Renal cortex interstitium (tissue), 11 donors: Measurements from ENCODE around the gene GRIP2. TPM values are rescaled to one million over a fixed set of nuclear protein-coding genes. Genes with fewer than 3 reads are reported as not detected.

ENCODE experiments used
- DNase-seq, 11 donors: peaks; one replicate each; pipeline ENCODE4 v3.0.0-alpha.2; 2013; ENCODE audit warnings: low read depth in 9 of 11, low spot score in 4 of 11; ENCODE audit errors: extremely low read depth in 1 of 11
- polyA plus RNA-seq, 3 donors: library from polyadenylated mRNA; unstranded; fragments of 120-200 nt; gene quantifications; one replicate each; pipeline ENCODE4 v1.2.1, GENCODE V29; 2013; ENCODE audit not compliant: insufficient read length in 3 of 3

GRIP2 gene
- polyA plus RNA-seq, 3 donors, result 1.2 to 2.2 (median 1.2) TPM

GRCh38 chr3:14494279-14494972, 45.7 kb downstream of the GRIP2 start:
- no peak for DNase-seq

GRCh38 chr3:14492948-14493881, 46.9 kb downstream of the GRIP2 start:
- DNase-seq, result no peak

- no peak for DNase-seq
Measured at GRCh38 chr3:14491396-14492190, 48.5 kb downstream of the GRIP2 start.

GRCh38 chr3:14490831-14491230, 49.3 kb downstream of the GRIP2 start:
- no peak for DNase-seq

GRCh38 chr3:14490255-14490654, 49.9 kb downstream of the GRIP2 start:
- DNase-seq, result no peak

- no peak for DNase-seq
Measured at GRCh38 chr3:14489641-14490040, 50.5 kb downstream of the GRIP2 start.

- DNase-seq, result no peak
Measured at GRCh38 chr3:14488286-14489041, 51.7 kb downstream of the GRIP2 start.

- no peak for DNase-seq
Measured at GRCh38 chr3:14487821-14488220, 52.3 kb downstream of the GRIP2 start.

GRCh38 chr3:14487086-14487485, 53.1 kb downstream of the GRIP2 start:
- DNase-seq, result no peak

GRCh38 chr3:14486460-14486859, 53.7 kb downstream of the GRIP2 start:
- DNase-seq, result no peak

GRCh38 chr3:14485981-14486380, 54.2 kb downstream of the GRIP2 start:
- DNase-seq, result no peak

- DNase-seq, result no peak
Measured at GRCh38 chr3:14484741-14485140, 55.4 kb downstream of the GRIP2 start.

- no peak for DNase-seq
Measured at GRCh38 chr3:14483286-14483685, 56.9 kb downstream of the GRIP2 start.

GRCh38 chr3:14482271-14482721, 57.8 kb downstream of the GRIP2 start:
- DNase-seq, result peak in 3 of 11 donors; percentile 33 to 60 (median 40)

GRCh38 chr3:14481646-14482036, 58.5 kb downstream of the GRIP2 start:
- DNase-seq, result no peak

- no peak for DNase-seq
Measured at GRCh38 chr3:14481018-14481645, 59.0 kb downstream of the GRIP2 start.

GRCh38 chr3:14480207-14481017, 59.7 kb downstream of the GRIP2 start:
- no peak for DNase-seq

- no peak for DNase-seq
Measured at GRCh38 chr3:14479591-14479990, 60.6 kb downstream of the GRIP2 start.
